Bronchial epithelial cell (primary cell): ENCODE data around the gene WASL. TPM values are rescaled to one million over a fixed set of nuclear protein-coding genes. Genes with fewer than 3 reads are reported as not detected.

Experiments
- DNase-seq: peaks from one replicate; pipeline ENCODE4 v3.0.0-alpha.2; 2010; ENCODE audit warnings: low read depth
- FAIRE-seq: peaks from 2 replicates; lab custom pipeline; 2011; peaks lifted over from hg19 to GRCh38; lab: Jason Lieb, UNC
- H3K27me3 ChIP-seq: 2 replicates; pipeline ENCODE4 v1.5.1; 2011; ENCODE audit warnings: low read length; ENCODE audit not compliant: control insufficient read depth, insufficient read depth
- H3K36me3 ChIP-seq: 2 replicates; pipeline ENCODE4 v1.5.1; 2011; ENCODE audit warnings: low read length; ENCODE audit not compliant: control insufficient read depth, insufficient read depth
- H3K4me3 ChIP-seq: 2 replicates; pipeline ENCODE4 v1.5.1; 2011; ENCODE audit warnings: mild to moderate bottlenecking, low read depth, low read length, control low read depth
- total RNA-seq: library from RNA; depleted of rRNA; stranded (reverse); fragments of >200 nt; gene quantifications from 2 replicates; pipeline ENCODE4 v1.2.1, GENCODE V29; 2014
- TF ChIP-seq, protein P1 (sequence below): IDR thresholded peaks from 2 replicates; pipeline ENCODE4 v1.5.1; 2011; ENCODE audit warnings: mild to moderate bottlenecking, moderate library complexity, low read length, control low read depth, inconsistent platforms; ENCODE audit not compliant: insufficient read depth, severe bottlenecking

Gene WASL
- total RNA-seq, 1 donor from 2014 or later: 15.0 TPM

DNA sequence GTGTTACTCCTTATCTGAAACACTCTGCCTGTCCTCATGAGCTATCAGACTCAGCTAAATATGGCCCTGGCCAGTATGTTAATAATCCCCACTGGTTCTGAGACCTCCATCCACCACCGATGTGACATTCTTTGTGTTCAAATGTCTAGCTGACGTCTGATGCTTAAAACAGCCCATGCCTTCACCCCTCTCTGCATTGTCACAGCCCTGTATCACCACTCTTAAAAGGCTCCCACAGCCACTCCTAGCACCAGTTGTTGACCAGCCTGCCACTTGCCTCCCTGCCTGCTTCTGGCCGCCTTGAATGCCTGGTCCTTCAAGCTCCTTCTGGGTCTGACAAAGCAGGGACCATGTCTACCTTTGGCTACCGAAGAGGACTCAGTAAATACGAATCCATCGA, 93.2 kb downstream of the WASL start, which contains the start of gene LMOD2:
Gene LMOD2 (plus strand): TSS at position 253 of the 400 bp plus-strand sequence. CDS start 98 bp downstream, at position 351.
- DNase-seq (no peak), FAIRE-seq (no peak)
- Histone ChIP-seq H3K27me3 (no peaks in the 10 kb centered on the region), H3K4me3 (no peak within 1 kb of the TSS), H3K36me3 (no peaks in the 10 kb centered on the region)
- TF ChIP-seq, protein P1, sequence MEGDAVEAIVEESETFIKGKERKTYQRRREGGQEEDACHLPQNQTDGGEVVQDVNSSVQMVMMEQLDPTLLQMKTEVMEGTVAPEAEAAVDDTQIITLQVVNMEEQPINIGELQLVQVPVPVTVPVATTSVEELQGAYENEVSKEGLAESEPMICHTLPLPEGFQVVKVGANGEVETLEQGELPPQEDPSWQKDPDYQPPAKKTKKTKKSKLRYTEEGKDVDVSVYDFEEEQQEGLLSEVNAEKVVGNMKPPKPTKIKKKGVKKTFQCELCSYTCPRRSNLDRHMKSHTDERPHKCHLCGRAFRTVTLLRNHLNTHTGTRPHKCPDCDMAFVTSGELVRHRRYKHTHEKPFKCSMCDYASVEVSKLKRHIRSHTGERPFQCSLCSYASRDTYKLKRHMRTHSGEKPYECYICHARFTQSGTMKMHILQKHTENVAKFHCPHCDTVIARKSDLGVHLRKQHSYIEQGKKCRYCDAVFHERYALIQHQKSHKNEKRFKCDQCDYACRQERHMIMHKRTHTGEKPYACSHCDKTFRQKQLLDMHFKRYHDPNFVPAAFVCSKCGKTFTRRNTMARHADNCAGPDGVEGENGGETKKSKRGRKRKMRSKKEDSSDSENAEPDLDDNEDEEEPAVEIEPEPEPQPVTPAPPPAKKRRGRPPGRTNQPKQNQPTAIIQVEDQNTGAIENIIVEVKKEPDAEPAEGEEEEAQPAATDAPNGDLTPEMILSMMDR: no peak

DNA sequence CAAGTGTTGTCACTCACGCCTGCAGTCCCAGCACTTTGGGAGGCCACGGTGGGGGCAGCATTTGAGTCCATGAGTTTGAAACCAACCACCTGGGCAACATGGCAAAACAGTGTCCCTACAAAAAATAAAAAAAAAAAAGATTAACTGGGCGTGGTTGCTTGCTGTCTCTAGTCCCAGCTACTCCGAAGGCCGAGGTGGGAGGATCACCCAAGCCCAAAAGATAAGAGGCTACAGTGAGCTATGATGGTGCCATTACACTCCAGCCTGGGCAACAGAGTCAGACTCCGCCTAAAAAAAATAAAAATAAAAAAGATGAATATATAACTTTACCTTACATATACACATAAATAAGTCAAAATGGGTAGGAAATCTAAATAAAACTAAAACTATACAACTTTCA, 95.6 kb downstream of the WASL start:
- Histone ChIP-seq H3K36me3 (no peaks in the 10 kb centered on the region), H3K27me3 (no peaks in the 10 kb centered on the region), H3K4me3 (no peak overlapping the region)
- FAIRE-seq (no peak), DNase-seq (no peak)
- TF ChIP-seq, protein P1: no peak

DNA sequence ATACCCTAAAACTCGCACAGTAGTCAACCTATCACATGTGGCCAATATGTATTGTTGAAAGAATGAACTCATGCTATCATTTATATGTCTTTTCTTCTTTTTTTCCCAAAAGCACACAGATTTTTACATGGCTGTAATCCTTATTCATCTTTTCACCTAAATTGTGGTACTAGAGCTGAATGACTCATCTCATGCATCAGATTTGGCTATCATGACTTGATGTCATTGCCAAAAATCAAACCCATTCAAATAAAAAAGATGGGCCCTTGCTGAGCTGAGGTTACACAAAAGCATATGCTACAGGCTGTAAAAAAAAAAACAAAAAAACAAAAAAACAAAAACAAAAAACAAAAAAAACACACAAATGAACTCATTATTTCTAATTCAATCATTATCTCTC, 96.4 kb downstream of the WASL start:
- TF ChIP-seq, protein P1: no peak
- Histone ChIP-seq H3K27me3 (no peaks in the 10 kb centered on the region), H3K36me3 (no peaks in the 10 kb centered on the region), H3K4me3 (no peak overlapping the region)
- no peak for DNase-seq
- FAIRE-seq: no peak

DNA sequence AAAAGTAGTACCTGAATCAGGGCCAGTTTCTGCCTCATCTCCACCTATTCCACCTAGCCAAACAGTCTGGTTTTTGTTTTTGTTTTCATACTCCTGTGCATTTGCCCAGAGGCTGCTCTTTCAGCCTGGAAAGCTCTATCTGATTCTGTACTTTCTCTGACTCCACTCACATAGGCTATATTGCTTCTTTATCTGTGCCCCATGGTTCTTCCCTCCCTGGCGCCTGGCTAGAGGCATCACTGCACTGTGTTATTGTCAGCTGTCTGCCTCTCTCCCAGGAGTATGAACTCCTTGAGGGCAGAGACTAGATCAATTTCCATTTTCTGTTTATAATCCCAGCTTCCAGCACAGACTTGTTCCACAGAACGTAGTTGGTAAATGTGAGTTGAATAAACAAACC, 98.2 kb downstream of the WASL start:
- DNase-seq: no peak
- TF ChIP-seq, protein P1: no peak
- H3K27me3 ChIP-seq: no peaks in the 10 kb centered on the region
- H3K36me3 ChIP-seq: no peaks in the 10 kb centered on the region
- FAIRE-seq: no peak
- no peak overlapping the region for H3K4me3 ChIP-seq

DNA sequence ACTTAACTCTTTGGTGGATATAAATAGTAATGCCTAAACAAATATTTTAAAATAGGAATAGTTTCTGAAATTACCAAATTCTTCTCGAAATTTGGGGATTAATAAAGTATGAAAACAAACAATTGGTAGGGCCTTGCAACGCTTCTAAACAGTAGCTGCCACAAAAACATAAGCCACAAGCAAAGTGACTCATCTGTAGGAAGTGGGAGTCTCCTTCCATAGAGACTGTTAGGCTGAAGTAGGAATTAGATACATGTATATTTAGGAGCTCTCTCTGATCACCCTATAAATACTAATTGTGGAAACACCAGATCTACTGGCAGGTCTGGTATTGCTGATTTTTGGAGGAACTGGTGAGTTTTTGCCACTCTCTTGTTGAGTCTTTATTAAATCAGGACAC, 98.8 kb downstream of the WASL start:
- DNase-seq (peak; percentile 59), FAIRE-seq (no peak)
- Histone ChIP-seq H3K4me3 (no peak overlapping the region), H3K36me3 (no peaks in the 10 kb centered on the region), H3K27me3 (no peaks in the 10 kb centered on the region)
- TF ChIP-seq, protein P1: no peak

DNA sequence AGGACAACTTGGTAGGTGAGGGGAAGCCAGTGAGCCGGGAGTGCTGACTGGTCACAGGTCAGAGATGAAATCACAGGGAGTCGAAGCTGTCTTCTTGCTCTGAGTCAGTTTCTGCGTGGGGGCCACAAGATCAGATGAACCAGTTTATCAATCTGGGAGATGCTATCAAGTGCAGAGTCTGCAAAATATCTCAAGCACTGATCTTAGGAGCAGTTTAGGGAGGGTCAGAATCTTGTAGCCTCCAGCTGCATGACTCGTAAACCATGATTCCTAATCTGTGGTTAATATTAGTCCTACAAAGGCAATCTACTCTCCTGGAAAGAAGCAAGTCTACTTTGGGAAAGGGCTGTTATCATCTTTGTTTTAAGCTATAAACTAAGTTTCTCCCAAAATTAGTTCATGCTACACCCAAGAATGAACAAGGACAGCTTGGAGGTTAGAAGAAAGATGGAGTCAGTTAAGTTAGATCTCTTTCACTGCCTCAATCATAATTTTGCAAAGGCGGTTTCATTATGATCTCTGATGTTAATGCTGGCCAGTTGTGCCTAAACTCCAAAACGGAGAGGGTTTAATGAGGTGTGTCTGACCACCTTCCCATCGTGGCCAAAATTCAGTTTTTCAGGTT, 101.6 kb downstream of the WASL start:
- no peaks in the 10 kb centered on the region for H3K27me3 ChIP-seq
- TF ChIP-seq, protein P1: no peak
- no peak for FAIRE-seq
- DNase-seq: peak; percentile 66
- no peak overlapping the region for H3K4me3 ChIP-seq
- no peaks in the 10 kb centered on the region for H3K36me3 ChIP-seq
